Measurements from ENCODE around the gene ASB1.

DNA sequence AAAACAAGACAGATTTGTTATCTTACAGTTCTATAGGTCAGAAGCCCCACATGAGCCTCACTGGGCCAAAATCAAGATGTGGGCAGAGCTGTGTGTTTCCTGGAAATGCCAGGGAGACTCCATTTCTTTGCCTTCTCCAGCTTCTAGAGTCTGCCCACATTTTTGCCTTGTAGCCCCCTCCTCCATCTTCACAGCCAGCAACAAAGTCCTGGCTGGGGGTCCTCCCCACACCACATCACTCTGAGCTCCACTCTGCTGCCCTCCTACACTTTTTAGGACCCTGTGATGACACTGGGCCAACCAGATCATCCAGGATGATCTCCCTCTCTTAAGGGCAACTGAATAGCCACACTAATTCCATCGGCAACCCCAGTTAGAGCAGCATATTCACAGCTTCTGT, 34.3 kb downstream of the ASB1 start:
- TF ChIP-seq, protein P1, sequence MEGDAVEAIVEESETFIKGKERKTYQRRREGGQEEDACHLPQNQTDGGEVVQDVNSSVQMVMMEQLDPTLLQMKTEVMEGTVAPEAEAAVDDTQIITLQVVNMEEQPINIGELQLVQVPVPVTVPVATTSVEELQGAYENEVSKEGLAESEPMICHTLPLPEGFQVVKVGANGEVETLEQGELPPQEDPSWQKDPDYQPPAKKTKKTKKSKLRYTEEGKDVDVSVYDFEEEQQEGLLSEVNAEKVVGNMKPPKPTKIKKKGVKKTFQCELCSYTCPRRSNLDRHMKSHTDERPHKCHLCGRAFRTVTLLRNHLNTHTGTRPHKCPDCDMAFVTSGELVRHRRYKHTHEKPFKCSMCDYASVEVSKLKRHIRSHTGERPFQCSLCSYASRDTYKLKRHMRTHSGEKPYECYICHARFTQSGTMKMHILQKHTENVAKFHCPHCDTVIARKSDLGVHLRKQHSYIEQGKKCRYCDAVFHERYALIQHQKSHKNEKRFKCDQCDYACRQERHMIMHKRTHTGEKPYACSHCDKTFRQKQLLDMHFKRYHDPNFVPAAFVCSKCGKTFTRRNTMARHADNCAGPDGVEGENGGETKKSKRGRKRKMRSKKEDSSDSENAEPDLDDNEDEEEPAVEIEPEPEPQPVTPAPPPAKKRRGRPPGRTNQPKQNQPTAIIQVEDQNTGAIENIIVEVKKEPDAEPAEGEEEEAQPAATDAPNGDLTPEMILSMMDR (IDR thresholded peaks at IDR 0.05): no peak
- no peak for TF ChIP-seq TEAD4 (IDR thresholded peaks at IDR 0.05; ENCODE audit: borderline replicate concordance, insufficient read depth)
- no peak for TF ChIP-seq JUND (IDR thresholded peaks at IDR 0.05)
- no peak for TF ChIP-seq MXI1 (IDR thresholded peaks at IDR 0.05; ENCODE audit: low read depth, low read length)
- TF ChIP-seq, protein P2, sequence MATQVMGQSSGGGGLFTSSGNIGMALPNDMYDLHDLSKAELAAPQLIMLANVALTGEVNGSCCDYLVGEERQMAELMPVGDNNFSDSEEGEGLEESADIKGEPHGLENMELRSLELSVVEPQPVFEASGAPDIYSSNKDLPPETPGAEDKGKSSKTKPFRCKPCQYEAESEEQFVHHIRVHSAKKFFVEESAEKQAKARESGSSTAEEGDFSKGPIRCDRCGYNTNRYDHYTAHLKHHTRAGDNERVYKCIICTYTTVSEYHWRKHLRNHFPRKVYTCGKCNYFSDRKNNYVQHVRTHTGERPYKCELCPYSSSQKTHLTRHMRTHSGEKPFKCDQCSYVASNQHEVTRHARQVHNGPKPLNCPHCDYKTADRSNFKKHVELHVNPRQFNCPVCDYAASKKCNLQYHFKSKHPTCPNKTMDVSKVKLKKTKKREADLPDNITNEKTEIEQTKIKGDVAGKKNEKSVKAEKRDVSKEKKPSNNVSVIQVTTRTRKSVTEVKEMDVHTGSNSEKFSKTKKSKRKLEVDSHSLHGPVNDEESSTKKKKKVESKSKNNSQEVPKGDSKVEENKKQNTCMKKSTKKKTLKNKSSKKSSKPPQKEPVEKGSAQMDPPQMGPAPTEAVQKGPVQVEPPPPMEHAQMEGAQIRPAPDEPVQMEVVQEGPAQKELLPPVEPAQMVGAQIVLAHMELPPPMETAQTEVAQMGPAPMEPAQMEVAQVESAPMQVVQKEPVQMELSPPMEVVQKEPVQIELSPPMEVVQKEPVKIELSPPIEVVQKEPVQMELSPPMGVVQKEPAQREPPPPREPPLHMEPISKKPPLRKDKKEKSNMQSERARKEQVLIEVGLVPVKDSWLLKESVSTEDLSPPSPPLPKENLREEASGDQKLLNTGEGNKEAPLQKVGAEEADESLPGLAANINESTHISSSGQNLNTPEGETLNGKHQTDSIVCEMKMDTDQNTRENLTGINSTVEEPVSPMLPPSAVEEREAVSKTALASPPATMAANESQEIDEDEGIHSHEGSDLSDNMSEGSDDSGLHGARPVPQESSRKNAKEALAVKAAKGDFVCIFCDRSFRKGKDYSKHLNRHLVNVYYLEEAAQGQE (IDR thresholded peaks at IDR 0.05; ENCODE audit: low read depth, low read length): no peak
- TF ChIP-seq CHD2 (IDR thresholded peaks at IDR 0.05; ENCODE audit: low read length, partially characterized antibody): no peak
- TF ChIP-seq SMC3 (IDR thresholded peaks at IDR 0.05; ENCODE audit: low read depth, low read length): no peak
- no peak for TF ChIP-seq TAF1 (IDR thresholded peaks at IDR 0.05; ENCODE audit: borderline replicate concordance, low read depth, low read length)
- TF ChIP-seq YY1 (IDR thresholded peaks at IDR 0.05; ENCODE audit: low read depth): no peak
- TF ChIP-seq, protein P3, sequence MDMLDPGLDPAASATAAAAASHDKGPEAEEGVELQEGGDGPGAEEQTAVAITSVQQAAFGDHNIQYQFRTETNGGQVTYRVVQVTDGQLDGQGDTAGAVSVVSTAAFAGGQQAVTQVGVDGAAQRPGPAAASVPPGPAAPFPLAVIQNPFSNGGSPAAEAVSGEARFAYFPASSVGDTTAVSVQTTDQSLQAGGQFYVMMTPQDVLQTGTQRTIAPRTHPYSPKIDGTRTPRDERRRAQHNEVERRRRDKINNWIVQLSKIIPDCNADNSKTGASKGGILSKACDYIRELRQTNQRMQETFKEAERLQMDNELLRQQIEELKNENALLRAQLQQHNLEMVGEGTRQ (IDR thresholded peaks at IDR 0.05; ENCODE audit: borderline replicate concordance, low read depth, low read length): no peak
- TF ChIP-seq GATA2 (CRISPR knock-in tag; IDR thresholded peaks at IDR 0.05): no peak

Data from SK-N-SH (cell line).